ENCODE measurements around the gene PTPRM. TPM values are rescaled to one million over a fixed set of nuclear protein-coding genes. Genes with fewer than 3 reads are reported as not detected.

PTPRM gene
- total RNA-seq, 1 experiment from 2014 or later: 11.1 TPM

GRCh38 chr18:8041526-8042111 lies 474.5 kb downstream of the PTPRM start:
- ATAC-seq: no peak
- CTCF ChIA-PET: interaction anchor here (0.6 kb wide), 1 partner anchor 60 kb away, joined by 3 read pairs; no protein-coding TSS in a partner anchor
- Mint-ChIP-seq H3K27ac (no peak overlapping the region), H3K4me1 (peaks cover 8% of the 10 kb centered on the region), H3K9me3 (no peaks in the 10 kb centered on the region), H3K4me3 (no peak overlapping the region), H3K36me3 (no peaks in the 10 kb centered on the region), H3K27me3 (ENCODE audit: low read depth) (no peaks in the 10 kb centered on the region)
- TF ChIP-seq NR2C2 (CRISPR knock-in tag; IDR thresholded peaks at IDR 0.05): no peak
- no peak for TF ChIP-seq USF2 (CRISPR knock-in tag; IDR thresholded peaks at IDR 0.05)
- TF ChIP-seq ZNF263 (CRISPR knock-in tag; IDR thresholded peaks at IDR 0.05; ENCODE audit: low read depth): no peak
- no peak for TF ChIP-seq CREB1 (CRISPR knock-in tag; IDR thresholded peaks at IDR 0.05)
- TF ChIP-seq RORB (CRISPR knock-in tag; IDR thresholded peaks at IDR 0.05): no peak
- TF ChIP-seq FOXP1 (CRISPR knock-in tag; IDR thresholded peaks at IDR 0.05; ENCODE audit: borderline replicate concordance): no peak
- TF ChIP-seq ZNF423 (CRISPR knock-in tag; IDR thresholded peaks at IDR 0.05): no peak
- no peak for TF ChIP-seq ZNF396 (CRISPR knock-in tag; IDR thresholded peaks at IDR 0.05; ENCODE audit: borderline replicate concordance)
- TF ChIP-seq NFATC4 (CRISPR knock-in tag; IDR thresholded peaks at IDR 0.05): no peak
- POLR2A ChIA-PET: no interaction called here
- no peak for DNase-seq (ENCODE audit: low spot score)

GRCh38 chr18:8044004-8044403 lies 476.9 kb downstream of the PTPRM start:
- ATAC-seq: no peak
- TF ChIP-seq ZMAT4 (CRISPR knock-in tag; IDR thresholded peaks at IDR 0.05): no peak
- TF ChIP-seq MXD4 (CRISPR knock-in tag; IDR thresholded peaks at IDR 0.05; ENCODE audit: borderline replicate concordance): no peak
- TF ChIP-seq ZBTB43 (CRISPR knock-in tag; IDR thresholded peaks at IDR 0.05): no peak
- no peak for TF ChIP-seq ARID4B (CRISPR knock-in tag; IDR thresholded peaks at IDR 0.05; ENCODE audit: borderline replicate concordance)
- no peak for TF ChIP-seq TEAD4 (CRISPR knock-in tag; IDR thresholded peaks at IDR 0.05)
- TF ChIP-seq GTF2I (CRISPR knock-in tag; conservative IDR thresholded peaks at IDR 0.05): no peak
- TF ChIP-seq CDX4 (CRISPR knock-in tag; IDR thresholded peaks at IDR 0.05; ENCODE audit: borderline replicate concordance): no peak
- no peak for TF ChIP-seq ZNF232 (CRISPR knock-in tag; IDR thresholded peaks at IDR 0.05)
- no peak for TF ChIP-seq FOXP1 (CRISPR knock-in tag; IDR thresholded peaks at IDR 0.05; ENCODE audit: borderline replicate concordance)
- no peak for TF ChIP-seq PRDM15 (CRISPR knock-in tag; IDR thresholded peaks at IDR 0.05)
- no peak for TF ChIP-seq ZNF396 (CRISPR knock-in tag; IDR thresholded peaks at IDR 0.05; ENCODE audit: borderline replicate concordance)
- no peak for TF ChIP-seq ESRRA (CRISPR knock-in tag; IDR thresholded peaks at IDR 0.05; ENCODE audit: borderline replicate concordance)
- TF ChIP-seq ZNF121 (CRISPR knock-in tag; IDR thresholded peaks at IDR 0.05): no peak
- TF ChIP-seq ZNF317 (CRISPR knock-in tag; IDR thresholded peaks at IDR 0.05; ENCODE audit: borderline replicate concordance, low read depth): no peak
- TF ChIP-seq HMGXB4 (CRISPR knock-in tag; IDR thresholded peaks at IDR 0.05): no peak

More at GRCh38 chr18:8044004-8044403, 476.9 kb downstream of the PTPRM start:
- no peak for DNase-seq (ENCODE audit: low spot score)
- CTCF ChIA-PET: no interaction called here
- Mint-ChIP-seq H3K4me3 (no peak overlapping the region), H3K4me1 (peaks cover 9% of the 10 kb centered on the region), H3K9me3 (no peaks in the 10 kb centered on the region), H3K27me3 (ENCODE audit: low read depth) (no peaks in the 10 kb centered on the region), H3K36me3 (no peaks in the 10 kb centered on the region), H3K27ac (no peak overlapping the region)
- POLR2A ChIA-PET: no interaction called here
